Hypothalamus (tissue), 51 donors: ENCODE data around the gene PDXP.
A peak's percentile ranks its signal among the peaks of the same experiment; 100 is the strongest.
"Not testable (repeated sequence)": the region's sequence is repeated elsewhere in the genome, so short reads cannot be mapped to it uniquely, and the experiment has no call there.

Source experiments
- DNase-seq, 51 donors: peaks; one replicate each; lab custom pipeline; 2025; lab: John Stamatoyannopoulos, UW

PDXP gene

DNA sequence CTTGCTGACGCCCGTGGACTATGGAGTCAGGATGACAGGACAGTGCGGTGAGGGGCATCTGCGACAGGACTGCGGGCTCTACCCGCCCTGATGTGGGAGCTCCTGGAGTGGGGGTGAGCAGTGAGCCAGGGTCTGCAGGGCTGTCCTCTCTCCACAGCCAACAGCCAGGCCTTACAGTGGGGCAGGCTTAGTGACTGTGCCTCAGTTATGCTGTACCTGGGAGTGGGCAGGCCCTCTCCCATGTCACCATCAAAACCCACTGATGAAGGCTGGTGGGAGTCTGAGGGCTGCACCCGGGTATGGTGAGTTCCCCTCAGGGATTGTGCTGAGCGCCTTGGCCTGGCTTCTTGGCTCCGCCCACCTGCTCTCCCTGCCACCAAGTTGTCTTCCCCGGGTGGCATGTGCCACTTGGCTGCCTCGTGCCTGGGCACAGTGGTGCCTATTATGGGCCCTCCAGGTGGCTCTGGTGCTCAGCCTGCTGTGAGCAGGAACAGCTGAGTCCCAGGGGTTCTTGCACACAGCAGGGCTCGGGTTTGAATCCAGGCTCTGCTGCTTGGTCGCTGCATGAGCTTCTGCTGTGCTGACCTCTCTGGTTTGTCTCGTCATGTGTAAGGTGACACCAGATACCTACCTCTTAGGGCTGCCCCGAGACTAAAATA, 34.2 kb downstream of the PDXP start:
- no peak for DNase-seq

DNA sequence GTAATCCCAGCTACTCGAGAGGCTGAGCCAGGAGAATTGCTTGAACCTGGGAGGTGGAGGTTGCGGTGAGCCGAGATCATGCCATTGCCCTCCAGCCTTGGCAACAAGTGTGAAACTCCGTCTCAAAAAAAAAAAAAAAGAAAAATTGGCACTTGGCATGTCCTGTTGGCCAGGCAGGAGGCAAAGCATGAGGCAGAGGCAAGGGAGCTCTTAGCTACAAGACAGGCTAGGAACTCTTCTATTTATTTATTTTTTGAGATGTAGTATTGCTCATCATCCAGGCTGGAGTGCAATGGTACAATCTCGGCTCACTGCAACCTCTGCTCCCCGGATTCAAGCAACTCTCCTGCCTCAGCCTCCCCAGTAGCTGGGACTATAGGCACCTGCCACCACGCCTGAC, 35.6 kb downstream of the PDXP start:
- DNase-seq: not testable (repeated sequence)

DNA sequence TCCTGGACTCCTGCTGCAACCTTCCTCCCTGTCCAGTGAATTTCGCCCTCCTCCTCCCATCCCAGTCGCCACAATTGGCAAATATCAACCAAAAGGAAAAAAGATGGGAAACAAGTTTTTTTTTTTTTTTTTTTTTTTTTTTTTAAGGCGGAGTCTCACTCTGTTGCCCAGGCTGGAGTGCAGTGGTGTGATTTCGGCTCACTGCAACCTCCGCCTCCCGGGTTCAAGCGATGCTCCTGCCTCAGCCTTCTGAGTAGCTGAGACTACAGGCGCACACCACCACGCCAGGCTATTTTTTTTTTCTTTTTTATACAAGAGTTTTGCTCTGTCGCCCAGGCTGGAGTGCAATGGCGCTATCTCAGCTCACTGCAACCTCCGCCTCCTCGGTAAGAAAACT, 37.7 kb downstream of the PDXP start:
- DNase-seq: not testable (repeated sequence)

DNA sequence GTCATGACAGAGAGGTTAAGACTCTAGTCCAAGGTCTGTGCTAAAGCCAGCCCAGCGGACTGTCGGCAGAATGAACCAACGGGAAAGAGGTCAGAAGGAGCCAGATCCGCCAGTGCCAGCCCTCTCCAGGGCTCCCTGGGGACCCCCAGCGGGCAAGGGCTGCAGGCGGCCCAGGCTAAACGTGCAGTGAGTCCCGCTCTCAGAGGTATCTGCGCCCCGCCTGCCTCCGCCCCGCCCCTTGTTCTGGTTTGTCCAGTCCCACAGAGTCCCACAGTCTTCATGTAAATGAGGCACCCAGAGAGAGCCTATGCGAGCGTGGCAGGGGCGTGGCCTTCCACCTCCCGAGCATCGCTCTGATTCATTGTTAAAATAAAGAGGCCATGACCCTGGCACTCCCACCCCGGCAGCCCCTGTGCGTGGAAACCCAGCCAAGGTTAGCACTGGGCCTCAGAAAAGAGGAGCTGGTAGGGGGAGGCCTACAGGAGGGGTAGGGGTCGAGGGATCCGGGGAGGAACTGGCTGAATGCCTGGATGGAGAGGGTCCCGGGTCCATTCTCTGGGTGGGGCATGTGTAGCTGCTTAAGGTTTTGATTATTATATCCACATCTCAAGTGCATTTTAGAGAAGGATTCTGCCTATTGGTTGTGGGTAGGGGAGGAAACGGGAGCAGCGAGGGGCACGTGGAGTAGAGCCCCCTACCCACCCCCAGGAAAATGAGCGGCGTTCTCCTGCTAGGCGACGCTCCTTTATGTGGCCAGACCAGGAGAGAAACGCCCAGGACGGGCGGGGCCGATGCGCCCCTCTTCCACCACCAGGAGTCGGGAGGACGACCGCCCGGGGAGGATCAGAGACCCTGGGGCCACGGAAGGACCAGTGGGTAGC, 38.4 kb downstream of the PDXP start, which contains the start of gene TRIOBP:
TSS of gene TRIOBP (plus strand) at position 392 of the 881 bp plus-strand sequence. CDS start 4,318 bp downstream, outside the sequence.
- DNase-seq: peak in 48 of 51 donors; percentile 15 to 88 (median 73)

DNA sequence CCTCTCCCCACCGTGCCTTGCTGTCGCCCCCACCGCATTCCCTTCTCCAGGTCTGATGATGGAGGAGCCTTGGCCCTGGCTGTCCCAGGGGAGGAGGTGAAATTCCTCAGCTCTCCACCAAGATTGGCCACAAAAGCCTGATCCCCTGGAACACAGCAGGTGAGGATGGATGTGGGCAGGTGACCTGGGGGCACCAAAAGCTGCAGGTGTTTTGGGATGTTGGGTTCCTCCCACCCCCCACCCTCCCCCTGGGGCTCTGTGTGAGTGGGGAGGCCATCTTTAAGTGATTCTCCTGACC, 39.0 kb downstream of the PDXP start:
- DNase-seq: no peak

DNA sequence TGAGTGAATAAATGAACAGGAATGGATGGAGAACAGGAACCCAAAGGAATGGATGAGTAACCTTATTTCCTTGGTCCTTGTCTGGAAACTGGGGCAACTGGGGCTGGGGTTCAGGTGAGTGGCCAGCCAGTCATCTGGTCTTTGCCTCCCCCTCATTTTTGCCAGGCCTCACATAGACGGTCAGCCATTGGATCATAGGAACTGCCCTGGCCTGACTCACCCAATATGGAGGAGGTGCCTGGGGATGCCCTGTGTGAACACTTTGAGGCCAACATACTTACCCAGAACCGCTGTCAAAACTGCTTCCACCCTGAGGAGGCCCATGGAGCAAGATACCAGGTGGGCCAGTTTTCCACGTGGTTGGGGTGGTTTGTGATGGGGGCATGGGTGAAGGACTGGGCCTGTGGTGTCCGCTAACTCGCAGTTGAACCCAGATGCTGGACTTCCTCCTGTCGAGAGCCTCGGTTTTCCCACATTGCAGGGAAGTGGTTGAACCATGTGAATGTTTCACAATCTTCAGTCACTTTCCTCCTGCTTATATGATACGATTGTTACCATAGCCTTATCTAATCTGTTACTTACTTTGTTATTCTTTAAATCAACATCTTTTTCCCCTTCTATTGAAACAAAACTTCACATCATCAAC, 42.7 kb downstream of the PDXP start:
- DNase-seq: peak in 8 of 51 donors; percentile 2 to 37 (median 6)

DNA sequence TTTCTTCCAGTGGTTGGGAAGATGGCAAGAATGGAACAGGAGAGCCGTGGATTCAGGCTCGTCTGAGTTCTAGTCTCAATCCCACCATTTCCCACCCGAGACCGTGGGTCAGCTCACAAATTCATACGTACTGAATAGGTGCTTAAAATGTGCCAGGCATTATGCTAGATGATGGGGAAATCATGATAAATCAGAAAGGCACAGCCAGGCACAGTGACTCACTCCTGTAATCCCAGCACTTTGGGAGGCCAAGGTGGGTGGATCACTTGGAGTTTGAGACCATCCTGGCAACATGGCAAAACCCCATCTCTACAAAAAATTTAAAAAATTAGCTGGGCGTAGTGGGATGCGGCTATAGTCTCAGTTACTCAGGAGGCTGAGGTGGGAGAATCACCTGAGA, 45.4 kb downstream of the PDXP start:
- no peak for DNase-seq

DNA sequence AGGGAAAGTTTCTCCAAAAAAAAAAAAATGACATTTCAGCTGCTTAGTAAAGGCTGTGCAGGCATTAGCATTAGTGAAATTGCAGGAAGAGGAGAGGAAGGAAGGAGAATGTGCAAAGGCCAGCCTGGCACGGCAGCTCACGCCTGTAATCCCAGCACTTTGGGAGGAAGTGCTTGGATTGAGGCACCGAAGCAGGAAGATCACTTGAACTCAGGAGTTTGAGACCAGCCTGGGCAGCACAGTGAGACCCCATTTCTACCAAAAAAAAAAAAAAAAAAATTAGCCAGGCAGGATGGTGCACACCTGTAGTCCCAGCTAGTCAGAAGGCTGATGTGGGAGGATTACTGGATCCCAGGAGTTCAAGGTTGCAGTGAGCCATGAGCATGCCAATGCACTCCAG, 46.1 kb downstream of the PDXP start:
- DNase-seq: no peak

DNA sequence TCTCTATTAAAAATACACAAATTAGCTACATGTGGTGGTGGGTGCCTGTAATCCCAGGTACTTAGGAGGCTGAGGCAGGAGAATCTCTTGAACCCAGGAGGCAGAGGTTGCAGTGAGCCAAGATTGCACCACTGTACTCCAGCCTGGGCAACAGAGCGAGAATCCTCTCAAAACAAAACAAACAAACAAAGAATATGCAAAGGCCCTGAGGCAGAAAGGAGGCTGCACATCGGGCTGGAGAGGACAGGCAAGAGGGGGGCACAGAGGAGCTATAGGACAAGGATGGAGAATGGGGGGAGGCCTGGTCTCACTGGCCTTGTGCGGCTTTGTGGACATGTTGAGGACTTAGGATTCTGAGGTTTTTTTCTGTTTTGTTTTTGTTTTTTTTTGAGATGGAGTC, 46.7 kb downstream of the PDXP start:
- no peak for DNase-seq

DNA sequence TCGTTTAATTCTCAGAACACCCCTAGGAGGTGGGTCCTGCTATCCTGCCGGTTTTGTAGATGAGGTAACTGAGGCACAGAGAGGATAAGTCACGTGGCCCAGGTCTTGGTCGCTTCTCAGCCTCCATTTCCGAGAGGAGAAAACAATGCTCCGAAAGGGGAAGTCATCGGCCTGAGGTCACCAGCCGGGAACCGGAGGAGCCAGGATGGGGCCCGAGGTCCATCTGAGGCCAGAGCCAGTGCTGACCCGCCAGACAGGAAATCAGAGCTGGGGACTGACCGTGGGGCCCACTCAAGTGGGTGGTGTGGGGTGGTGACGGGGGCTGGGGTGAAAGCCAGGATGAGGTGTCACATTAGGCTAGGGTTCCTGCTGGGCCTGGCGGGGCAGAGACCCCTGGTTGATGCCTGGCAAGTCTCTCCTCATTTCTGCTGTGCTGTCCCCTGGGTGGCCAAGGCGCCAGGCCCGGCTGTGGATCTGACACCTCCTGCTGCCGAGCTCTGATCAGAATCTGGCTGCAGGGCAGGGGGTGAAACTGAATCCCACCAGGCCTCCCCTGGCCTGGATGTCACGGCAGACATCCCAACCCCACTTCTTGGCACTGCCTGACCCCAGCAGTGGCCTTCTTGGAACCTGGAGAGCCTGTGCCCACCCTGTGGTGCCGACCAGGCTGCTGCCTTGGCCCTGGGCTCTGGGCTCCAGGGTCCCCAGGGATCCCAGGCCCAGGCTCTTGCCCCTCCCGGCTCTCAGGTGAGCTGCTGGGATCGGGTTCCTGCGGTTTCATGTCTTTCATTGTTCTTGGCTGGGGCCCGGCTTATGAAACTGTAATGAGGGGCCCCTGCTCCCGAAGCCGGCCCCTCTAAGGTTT, 50.3 kb downstream of the PDXP start:
- peak in 11 of 51 donors; percentile 3 to 36 (median 6) for DNase-seq

DNA sequence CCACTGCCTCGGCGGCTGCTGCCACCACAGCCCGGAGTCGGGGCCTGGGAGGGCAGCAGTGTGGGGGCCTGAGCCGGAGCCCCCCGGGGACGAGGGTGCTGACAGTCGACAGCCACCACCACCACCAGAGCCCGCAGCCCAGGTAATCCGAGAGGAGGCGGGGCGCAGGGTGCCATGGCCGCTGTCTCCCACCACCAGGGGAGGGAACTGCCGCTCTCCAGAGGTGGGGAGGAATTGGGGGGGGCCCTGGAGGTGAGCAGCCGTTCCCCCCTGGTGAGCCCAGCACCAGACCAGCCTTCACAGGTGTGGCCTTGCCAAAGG, 50.9 kb downstream of the PDXP start:
- DNase-seq: no peak

DNA sequence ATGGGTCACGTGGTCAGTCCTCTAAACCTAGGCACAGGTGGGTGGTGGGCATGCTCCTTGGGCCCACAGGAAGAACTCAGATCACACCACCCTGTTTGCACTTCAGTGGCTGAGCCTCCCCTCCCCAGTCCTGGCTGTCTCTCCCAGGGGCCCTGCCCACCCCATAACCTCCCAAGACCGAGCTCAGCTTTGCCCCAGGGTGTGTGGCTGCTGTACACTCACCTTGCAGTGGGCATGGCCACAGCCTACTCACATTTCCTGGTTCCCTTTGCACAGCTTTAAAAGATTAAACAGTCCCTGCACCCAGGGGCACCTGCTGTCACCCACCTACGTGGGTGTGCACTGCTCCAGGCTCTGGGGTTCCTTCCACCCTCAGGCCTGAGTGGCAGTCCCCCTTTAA, 52.2 kb downstream of the PDXP start:
- no peak for DNase-seq

DNA sequence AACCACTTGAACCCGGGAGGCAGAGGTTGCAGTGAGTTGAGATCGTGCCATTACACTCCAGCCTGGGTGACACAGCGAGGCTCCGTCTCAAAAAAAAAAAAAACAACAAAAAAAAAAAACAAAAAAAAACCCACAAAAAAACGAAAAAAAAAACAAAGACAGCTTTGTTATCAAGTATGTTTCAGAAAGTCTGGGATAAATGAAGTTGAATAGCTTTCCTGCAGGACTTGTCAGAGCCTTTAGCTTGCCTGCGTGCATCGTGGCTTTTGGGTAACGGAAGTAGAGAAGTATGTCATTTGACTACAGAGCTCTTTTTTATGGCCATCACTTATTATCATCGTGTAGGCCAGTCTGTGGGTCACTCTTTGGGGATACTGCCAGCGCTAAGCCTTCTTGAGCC, 53.0 kb downstream of the PDXP start:
- DNase-seq: no peak

DNA sequence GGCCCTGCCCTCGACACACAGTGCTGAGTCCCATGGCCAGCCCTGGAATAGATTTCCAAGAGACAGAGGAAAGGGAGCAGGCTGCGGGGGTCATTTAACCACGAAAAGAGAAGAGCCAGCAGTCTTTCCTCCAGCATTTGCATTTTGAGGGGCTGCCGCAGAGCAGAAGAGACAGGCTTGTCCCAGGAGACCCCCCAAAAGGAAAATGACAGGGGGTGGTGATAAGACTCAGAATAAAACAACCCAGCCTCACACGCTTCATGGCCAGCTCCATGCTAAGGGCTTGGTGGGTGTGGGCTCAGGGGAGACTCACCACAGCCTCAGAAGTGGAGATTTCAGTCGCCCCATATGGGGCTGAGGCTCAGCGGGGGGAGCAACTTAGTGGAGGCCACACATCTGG, 55.2 kb downstream of the PDXP start:
- no peak for DNase-seq

DNA sequence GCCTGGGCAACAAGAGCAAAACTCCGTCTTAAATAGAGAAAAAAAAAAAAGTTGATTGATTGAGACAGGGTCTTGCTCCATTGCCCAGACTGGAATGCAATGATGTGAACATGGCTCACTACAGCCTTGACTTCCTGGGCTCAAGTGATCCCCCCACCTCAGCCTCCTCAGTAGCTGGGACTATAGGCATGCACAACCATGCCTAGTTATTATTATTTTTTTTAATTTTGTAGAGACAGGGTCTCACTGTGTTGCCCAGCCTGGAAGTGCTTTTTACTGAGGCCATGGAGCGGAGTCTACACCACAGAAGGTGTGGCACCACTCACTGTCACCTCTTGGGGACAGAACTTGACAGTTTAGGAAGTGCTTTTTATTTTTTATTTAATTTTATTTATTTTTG, 56.1 kb downstream of the PDXP start:
- no peak for DNase-seq

DNA sequence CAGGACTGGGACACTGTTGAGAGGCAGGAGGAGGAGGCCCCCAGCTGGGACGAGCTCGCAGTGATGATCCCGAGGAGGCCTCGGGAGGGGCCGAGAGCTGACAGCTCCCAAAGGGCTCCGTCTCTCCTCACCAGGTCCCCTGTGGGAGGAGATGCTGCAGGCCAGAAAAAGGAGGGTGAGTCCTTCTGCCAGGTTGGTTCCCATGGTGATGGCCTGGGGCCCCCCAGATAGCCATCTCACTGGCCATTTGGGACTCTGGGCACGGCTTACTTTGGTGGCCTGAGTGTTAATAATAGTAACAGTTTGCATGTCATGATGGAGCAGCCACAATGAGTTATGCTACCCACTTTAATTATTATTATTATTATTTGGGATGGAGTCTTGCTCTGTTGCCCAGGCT, 57.2 kb downstream of the PDXP start:
- no peak for DNase-seq
